MM.1S (cell line): Measurements from ENCODE around the gene UBE3A.

Experiments used
- DNase-seq: peaks from one replicate; pipeline ENCODE4 v3.0.0-alpha.2; 2015
- H2AFZ ChIP-seq: fragments of 300-600 bp; sonication (generic); 2 replicates; pipeline ENCODE4 v1.6.0; 2016; ENCODE audit warnings: antibody characterized with exemption, low read length
- H3F3A ChIP-seq: fragments of 300-600 bp; sonication (generic); 2 replicates; pipeline ENCODE4 v1.6.1; 2016; ENCODE audit warnings: mild to moderate bottlenecking, antibody characterized with exemption, low read length, moderate library complexity, mixed read lengths; ENCODE audit not compliant: insufficient read depth
- H3K27ac ChIP-seq: fragments of 300-600 bp; sonication (generic); 2 replicates; pipeline ENCODE4 v1.5.1; 2016; ENCODE audit warnings: mild to moderate bottlenecking, low read length
- H3K27me3 ChIP-seq: fragments of 300-600 bp; sonication (generic); replicated peaks from 2 replicates; pipeline ENCODE4 v1.6.0; 2016; ENCODE audit warnings: low read length; ENCODE audit not compliant: insufficient read depth
- H3K36me3 ChIP-seq: fragments of 300-600 bp; sonication (generic); replicated peaks from 2 replicates; pipeline ENCODE4 v1.6.1; 2016; ENCODE audit warnings: mild to moderate bottlenecking, low read length, mixed read lengths; ENCODE audit not compliant: insufficient read depth
- H3K4me1 ChIP-seq: fragments of 300-600 bp; sonication (generic); 2 replicates; pipeline ENCODE4 v1.6.1; 2016; ENCODE audit warnings: low read length, mixed read lengths
- H3K4me2 ChIP-seq: fragments of 300-600 bp; sonication (generic); 2 replicates; pipeline ENCODE4 v1.6.0; 2016; ENCODE audit warnings: low read depth, low read length
- H3K4me3 ChIP-seq: fragments of 300-600 bp; sonication (generic); 2 replicates; pipeline ENCODE4 v1.5.1; 2016; ENCODE audit warnings: low read length, mixed read lengths
- H3K79me2 ChIP-seq: fragments of 300-600 bp; sonication (generic); 2 replicates; pipeline ENCODE4 v1.6.1; 2016; ENCODE audit warnings: mixed run types, low read length, mixed read lengths
- H3K9ac ChIP-seq: fragments of 300-600 bp; sonication (generic); 2 replicates; pipeline ENCODE4 v1.6.1; 2016; ENCODE audit warnings: low read length, mixed read lengths
- H3K9me2 ChIP-seq: fragments of 300-600 bp; sonication (generic); replicated peaks from 2 replicates; pipeline ENCODE4 v1.6.1; 2016; ENCODE audit warnings: mild to moderate bottlenecking, low read length, mixed read lengths; ENCODE audit not compliant: insufficient read depth
- H3K9me3 ChIP-seq: fragments of 300-600 bp; sonication (generic); replicated peaks from 2 replicates; pipeline ENCODE4 v1.6.1; 2016; ENCODE audit warnings: mild to moderate bottlenecking, low read length, mixed read lengths; ENCODE audit not compliant: insufficient read depth
- H4K20me1 ChIP-seq: fragments of 300-600 bp; sonication (generic); 2 replicates; pipeline ENCODE4 v1.6.1; 2016; ENCODE audit warnings: mild to moderate bottlenecking, low read length, moderate library complexity, mixed read lengths; ENCODE audit not compliant: insufficient read depth
- CTCF ChIP-seq: fragments of 300-600 bp; sonication (generic); IDR thresholded peaks from 2 replicates; pipeline ENCODE4 v1.5.1; 2016; ENCODE audit warnings: antibody characterized with exemption, low read length, mixed read lengths
- EZH2 ChIP-seq: fragments of 300-600 bp; sonication (generic); optimal IDR thresholded peaks from 2 replicates; pipeline ENCODE3; 2017; ENCODE audit warnings: low read depth, mild to moderate bottlenecking, antibody characterized with exemption, low read length, mixed read lengths
- EZH2phosphoT487 ChIP-seq: fragments of 300-600 bp; sonication (generic); IDR thresholded peaks from 2 replicates; pipeline ENCODE4 v1.6.1; 2018; ENCODE audit warnings: antibody characterized with exemption, low read length

The UBE3A gene

DNA sequence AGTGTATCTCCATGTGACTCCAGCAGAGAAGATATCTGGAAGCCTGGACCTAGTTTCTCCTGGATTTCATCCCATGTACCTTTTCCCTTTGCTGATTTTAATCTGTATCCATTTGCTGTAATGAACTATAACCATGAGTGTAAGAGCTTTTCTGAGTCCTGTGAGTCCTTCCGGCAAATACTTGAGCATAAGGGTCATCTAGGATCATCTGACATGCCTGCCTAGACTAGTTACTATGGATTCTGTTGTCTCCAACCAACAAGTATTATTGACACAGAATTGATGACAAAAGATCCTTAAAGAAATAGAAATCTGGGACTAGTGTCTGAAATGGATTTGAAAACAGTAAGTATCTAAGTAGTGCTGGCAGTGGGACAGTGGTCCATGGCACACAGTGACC, 11.3 kb upstream of the UBE3A start:
- Histone ChIP-seq H3K36me3 (no peaks in the 10 kb centered on the region), H3F3A (no peaks in the 10 kb centered on the region), H2AFZ (no peak overlapping the region), H3K27ac (no peak overlapping the region), H4K20me1 (no peaks in the 10 kb centered on the region), H3K79me2 (no peaks in the 10 kb centered on the region), H3K4me2 (no peak overlapping the region), H3K4me1 (no peaks in the 10 kb centered on the region), H3K9me3 (no peaks in the 10 kb centered on the region), H3K27me3 (no peaks in the 10 kb centered on the region), H3K9me2 (no peaks in the 10 kb centered on the region), H3K9ac (no peak overlapping the region), H3K4me3 (no peak overlapping the region)
- TF ChIP-seq EZH2phosphoT487 (no peak), EZH2 (no peak), CTCF (no peak)
- no peak for DNase-seq

- Histone ChIP-seq H3K79me2 (no peaks in the 10 kb centered on the region), H3K27ac (no peak overlapping the region), H3K9me3 (no peaks in the 10 kb centered on the region), H3K27me3 (no peaks in the 10 kb centered on the region), H3F3A (no peaks in the 10 kb centered on the region), H3K36me3 (no peaks in the 10 kb centered on the region), H2AFZ (no peak overlapping the region), H4K20me1 (no peaks in the 10 kb centered on the region), H3K4me1 (no peaks in the 10 kb centered on the region), H3K9me2 (no peaks in the 10 kb centered on the region), H3K4me3 (no peak overlapping the region), H3K9ac (no peak overlapping the region), H3K4me2 (no peak overlapping the region)
- no peak for DNase-seq
- TF ChIP-seq EZH2 (no peak), EZH2phosphoT487 (no peak), CTCF (no peak)
Measured at GRCh38 chr15:25446076-25446475, 7.3 kb upstream of the UBE3A start.

DNA sequence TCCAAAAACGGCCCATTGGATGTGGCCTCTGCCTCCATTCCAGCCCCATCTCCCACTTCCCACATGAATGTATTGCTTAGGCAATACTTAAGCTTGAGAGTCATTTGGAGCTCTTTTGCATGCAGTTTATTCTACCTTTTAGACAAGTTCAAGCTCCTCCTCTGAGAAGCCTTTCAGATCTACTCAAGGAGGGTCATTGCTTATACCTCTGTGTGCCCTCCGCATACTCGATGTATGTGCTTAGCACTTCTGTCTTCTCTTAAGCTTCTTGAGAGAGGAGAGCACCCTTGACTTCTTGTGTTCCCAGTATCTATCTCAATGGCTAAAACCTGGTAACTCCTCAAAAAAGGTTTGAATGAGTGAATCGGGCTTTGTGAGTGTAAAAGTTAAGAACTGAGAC, 6.6 kb upstream of the UBE3A start:
- no peak overlapping the region for H3K4me2 ChIP-seq
- H3K9ac ChIP-seq = no peak overlapping the region
- no peaks in the 10 kb centered on the region for H3K79me2 ChIP-seq
- no peaks in the 10 kb centered on the region for H4K20me1 ChIP-seq
- no peaks in the 10 kb centered on the region for H3K9me3 ChIP-seq
- no peaks in the 10 kb centered on the region for H3K9me2 ChIP-seq
- H3F3A ChIP-seq = no peaks in the 10 kb centered on the region
- TF ChIP-seq CTCF (no peak), EZH2 (no peak), EZH2phosphoT487 (no peak)
- H3K36me3 ChIP-seq = no peaks in the 10 kb centered on the region
- no peak overlapping the region for H3K27ac ChIP-seq
- H3K27me3 ChIP-seq = no peaks in the 10 kb centered on the region
- no peaks in the 10 kb centered on the region for H3K4me1 ChIP-seq
- no peak for DNase-seq
- H3K4me3 ChIP-seq = no peak overlapping the region
- no peak overlapping the region for H2AFZ ChIP-seq

DNA sequence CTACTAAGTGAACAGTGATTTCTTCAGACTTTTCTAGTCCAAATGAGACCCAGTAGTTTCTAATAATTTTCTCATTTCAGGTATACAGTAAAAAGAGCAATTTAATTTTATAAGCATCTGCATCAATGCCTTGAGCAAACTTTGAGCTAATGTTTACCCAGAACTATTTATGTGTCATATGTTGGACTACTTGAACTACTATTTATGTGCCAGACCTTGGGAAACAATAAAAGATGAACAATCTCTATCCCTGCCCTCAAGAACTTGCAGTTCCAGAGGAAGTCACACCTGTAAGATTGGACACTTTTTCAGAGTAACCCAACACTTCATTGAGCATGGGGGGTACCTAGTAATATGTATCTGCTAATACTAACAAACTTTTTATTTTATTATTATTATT, 2.3 kb upstream of the UBE3A start:
- no peak for DNase-seq
- Histone ChIP-seq H3K9ac (no peak overlapping the region), H3K4me1 (peaks cover 2% of the 10 kb centered on the region), H3K4me3 (no peak overlapping the region), H3F3A (no peaks in the 10 kb centered on the region), H3K36me3 (no peaks in the 10 kb centered on the region), H3K27ac (no peak overlapping the region), H3K9me2 (no peaks in the 10 kb centered on the region), H3K27me3 (no peaks in the 10 kb centered on the region), H4K20me1 (no peaks in the 10 kb centered on the region), H3K4me2 (no peak overlapping the region), H3K79me2 (peaks cover 27% of the 10 kb centered on the region), H3K9me3 (no peaks in the 10 kb centered on the region), H2AFZ (no peak overlapping the region)
- TF ChIP-seq CTCF (no peak), EZH2 (no peak), EZH2phosphoT487 (no peak)
